ENCODE data around the gene SNCG.

Gene SNCG

DNA sequence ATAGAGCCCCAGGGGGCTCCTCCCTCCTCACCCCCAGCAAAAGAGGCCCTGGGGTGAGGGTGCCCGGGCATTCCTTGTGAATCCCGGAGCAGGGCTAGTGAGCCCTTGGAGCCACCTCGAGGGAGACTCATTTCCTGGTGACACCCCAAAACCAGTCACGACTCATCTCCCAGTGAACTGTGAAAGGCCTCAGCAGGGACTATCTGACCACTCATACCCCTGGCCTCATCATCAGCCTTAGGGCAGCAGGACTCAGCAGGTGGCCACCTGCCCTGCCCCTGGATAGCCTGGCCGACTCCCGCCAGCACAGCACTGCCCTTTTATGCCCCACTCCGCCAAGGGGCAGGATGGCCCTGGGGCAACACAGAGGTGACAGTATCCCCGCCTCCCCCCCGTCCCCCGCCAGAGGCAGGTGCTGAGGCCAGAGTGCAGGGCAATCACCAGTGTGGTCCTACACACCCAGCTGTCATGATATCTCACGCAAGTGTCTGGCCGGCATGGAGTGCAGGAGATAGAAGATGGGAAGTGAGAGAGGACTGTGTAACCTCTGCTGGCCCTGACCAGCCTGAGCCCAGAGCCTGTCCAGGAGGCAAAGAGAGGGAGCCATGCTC, 3.2 kb downstream of the SNCG start:
- no peak for DNase-seq (ENCODE audit: low read depth)
- TF ChIP-seq, protein P1, sequence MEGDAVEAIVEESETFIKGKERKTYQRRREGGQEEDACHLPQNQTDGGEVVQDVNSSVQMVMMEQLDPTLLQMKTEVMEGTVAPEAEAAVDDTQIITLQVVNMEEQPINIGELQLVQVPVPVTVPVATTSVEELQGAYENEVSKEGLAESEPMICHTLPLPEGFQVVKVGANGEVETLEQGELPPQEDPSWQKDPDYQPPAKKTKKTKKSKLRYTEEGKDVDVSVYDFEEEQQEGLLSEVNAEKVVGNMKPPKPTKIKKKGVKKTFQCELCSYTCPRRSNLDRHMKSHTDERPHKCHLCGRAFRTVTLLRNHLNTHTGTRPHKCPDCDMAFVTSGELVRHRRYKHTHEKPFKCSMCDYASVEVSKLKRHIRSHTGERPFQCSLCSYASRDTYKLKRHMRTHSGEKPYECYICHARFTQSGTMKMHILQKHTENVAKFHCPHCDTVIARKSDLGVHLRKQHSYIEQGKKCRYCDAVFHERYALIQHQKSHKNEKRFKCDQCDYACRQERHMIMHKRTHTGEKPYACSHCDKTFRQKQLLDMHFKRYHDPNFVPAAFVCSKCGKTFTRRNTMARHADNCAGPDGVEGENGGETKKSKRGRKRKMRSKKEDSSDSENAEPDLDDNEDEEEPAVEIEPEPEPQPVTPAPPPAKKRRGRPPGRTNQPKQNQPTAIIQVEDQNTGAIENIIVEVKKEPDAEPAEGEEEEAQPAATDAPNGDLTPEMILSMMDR (IDR thresholded peaks at IDR 0.05; ENCODE audit: low read depth, low read length, missing control alignments), result no peak
- H3K4me3 ChIP-seq (ENCODE audit: low read depth, low read length), result no peak overlapping the region
- in situ Hi-C loops (cut with HindIII; ENCODE audit: low sequenced_read_pairs), result no loop called here

DNA sequence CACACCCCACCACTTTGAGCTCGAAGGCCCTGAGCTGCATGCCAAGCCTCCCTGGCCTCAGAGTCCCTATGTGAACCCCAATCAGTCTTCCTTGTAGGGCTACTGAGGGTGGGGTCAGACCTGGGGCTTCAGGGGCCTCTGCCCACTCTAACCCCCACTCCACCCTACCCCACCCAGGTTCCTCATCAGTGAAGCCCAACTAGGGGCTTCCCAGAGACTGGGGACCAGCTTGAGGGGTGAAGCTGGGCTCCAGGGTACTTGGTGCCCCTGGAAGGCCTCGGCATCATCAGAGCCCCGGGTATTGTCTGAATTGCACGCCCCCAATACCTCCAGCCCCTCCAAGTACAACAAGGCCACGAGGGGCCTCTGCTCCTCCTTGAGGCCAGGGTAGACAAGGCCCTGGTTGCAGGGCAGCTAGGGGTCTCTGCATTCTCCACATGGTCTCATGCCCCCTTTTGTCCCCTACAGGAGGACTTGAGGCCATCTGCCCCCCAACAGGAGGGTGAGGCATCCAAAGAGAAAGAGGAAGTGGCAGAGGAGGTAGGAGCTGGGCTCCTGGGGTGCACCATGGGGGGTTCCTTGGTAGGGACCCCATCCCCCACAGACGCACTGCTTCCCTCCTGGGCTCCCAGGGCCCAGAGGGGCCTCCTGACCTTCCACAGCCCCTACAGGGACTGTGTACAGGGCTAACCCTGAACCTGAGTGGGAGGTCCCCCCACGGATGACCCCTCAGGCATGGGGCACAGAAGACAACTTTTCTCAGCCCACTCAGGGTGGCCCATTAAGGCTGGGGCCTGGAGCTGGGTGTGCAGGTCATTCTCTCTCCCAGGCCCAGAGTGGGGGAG, 4.0 kb downstream of the SNCG start:
- no peak for DNase-seq (ENCODE audit: low read depth)
- in situ Hi-C loops (cut with HindIII; ENCODE audit: low sequenced_read_pairs), result no loop called here
- no peak overlapping the region for H3K4me3 ChIP-seq (ENCODE audit: low read depth, low read length)
- TF ChIP-seq, protein P1 (IDR thresholded peaks at IDR 0.05; ENCODE audit: low read depth, low read length, missing control alignments), result no peak

DNA sequence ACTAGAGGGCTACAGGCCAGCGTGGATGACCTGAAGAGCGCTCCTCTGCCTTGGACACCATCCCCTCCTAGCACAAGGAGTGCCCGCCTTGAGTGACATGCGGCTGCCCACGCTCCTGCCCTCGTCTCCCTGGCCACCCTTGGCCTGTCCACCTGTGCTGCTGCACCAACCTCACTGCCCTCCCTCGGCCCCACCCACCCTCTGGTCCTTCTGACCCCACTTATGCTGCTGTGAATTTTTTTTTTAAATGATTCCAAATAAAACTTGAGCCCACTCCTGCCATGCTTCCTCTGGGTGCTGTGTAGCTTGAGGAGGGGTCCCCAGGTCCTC, 4.5 kb downstream of the SNCG start:
- in situ Hi-C loops (cut with HindIII; ENCODE audit: low sequenced_read_pairs), result no loop called here
- no peak for DNase-seq (ENCODE audit: low read depth)
- no peak overlapping the region for H3K4me3 ChIP-seq (ENCODE audit: low read depth, low read length)
- TF ChIP-seq, protein P1 (IDR thresholded peaks at IDR 0.05; ENCODE audit: low read depth, low read length, missing control alignments), result no peak

DNA sequence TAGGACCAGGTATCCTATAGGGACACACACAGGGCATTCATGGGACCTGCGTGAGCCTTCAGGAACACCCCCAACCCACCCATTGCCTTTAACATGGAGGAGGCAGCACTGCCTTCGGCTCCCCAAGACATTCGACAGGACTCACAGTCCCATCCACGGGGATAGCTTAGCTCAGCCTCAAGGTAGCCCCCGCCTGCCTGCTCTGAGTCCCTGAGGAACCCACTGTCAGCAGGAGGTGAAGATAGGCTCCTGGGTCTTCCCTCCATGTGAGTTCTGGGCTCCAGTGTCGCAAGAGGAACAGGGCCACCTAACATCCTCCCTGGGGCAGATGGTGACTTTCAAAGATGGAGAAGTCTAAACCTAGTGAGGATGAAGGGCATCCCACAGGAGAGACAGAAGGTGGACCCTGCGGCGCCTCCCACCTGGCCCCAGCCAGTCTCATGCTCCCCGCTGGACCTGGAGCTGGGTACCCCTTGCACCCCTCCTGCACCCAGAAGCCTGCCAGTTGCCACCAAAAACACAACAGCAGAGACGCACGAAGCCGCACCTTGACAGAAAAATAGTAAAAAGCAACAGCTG, 5.0 kb downstream of the SNCG start:
- H3K4me3 ChIP-seq (ENCODE audit: low read depth, low read length), result no peak overlapping the region
- DNase-seq (ENCODE audit: low read depth), result no peak
- in situ Hi-C loops (cut with HindIII; ENCODE audit: low sequenced_read_pairs), result no loop called here
- TF ChIP-seq, protein P1 (IDR thresholded peaks at IDR 0.05; ENCODE audit: low read depth, low read length, missing control alignments), result no peak

DNA sequence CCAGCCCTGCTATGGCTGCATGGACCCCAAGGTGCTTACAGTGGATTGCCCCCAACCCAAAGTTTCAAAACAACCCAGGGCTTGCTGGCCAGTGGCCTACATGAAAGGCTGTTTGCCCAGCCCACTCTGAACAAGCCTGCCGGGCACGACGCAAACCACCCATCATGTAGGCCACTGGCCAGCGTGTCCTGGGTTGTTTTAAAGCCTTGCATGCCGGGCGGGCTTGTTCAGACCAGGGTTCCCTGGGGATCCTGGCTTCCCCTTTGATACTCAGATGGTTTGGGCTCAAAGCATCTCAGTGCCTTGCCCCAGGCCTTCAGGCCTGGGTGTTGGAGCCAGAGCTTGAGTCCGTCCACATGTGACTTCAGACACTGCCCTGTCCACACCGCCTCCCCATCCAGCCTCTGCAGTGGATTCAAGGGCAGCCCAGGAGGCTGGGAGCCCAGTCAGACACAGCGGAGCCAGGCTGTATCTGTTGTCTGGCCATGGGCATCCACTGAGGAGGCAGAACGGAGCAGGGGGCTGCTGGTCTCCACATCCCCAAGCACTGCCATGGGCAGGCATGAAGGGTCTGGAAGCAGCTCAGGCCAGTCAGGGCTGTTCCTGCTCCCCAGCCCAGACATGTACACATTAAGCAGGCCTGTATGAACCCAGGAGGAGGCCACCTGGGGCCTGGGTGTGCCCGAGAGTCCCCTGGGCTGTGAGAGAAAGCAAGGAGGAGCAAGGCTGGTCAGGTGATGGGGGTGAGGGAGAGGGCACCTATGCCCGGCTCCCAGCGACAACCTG, 5.9 kb downstream of the SNCG start:
- TF ChIP-seq, protein P1 (IDR thresholded peaks at IDR 0.05; ENCODE audit: low read depth, low read length, missing control alignments), result no peak
- DNase-seq (ENCODE audit: low read depth), result no peak
- in situ Hi-C loops (cut with HindIII; ENCODE audit: low sequenced_read_pairs), result no loop called here
- no peak overlapping the region for H3K4me3 ChIP-seq (ENCODE audit: low read depth, low read length)

DNA sequence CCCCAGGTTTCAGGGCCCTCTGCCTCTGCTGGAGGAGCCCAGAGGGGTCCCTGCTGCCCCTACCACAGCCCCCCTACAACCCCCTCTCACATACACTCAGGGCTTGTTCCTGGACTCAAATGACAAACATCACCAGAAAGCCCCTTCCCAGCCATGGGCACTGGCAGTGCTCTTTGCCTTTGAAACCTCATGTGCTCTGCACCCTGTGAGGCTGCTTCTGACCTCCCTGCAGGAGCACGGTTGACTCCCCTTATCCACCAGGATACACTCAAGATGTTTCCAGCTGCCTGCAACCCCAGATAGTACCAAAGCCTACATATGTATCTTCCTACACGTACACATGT, 6.4 kb downstream of the SNCG start:
- TF ChIP-seq, protein P1 (IDR thresholded peaks at IDR 0.05; ENCODE audit: low read depth, low read length, missing control alignments), result no peak
- DNase-seq (ENCODE audit: low read depth), result no peak
- no peak overlapping the region for H3K4me3 ChIP-seq (ENCODE audit: low read depth, low read length)
- in situ Hi-C loops (cut with HindIII; ENCODE audit: low sequenced_read_pairs), result no loop called here

Data from astrocyte of the cerebellum (primary cell).